Testis (tissue), 3 donors: Measurements from ENCODE around the gene CACNA1S. TPM values are rescaled to one million over a fixed set of nuclear protein-coding genes. Genes with fewer than 3 reads are reported as not detected.

ENCODE experiments used
- DNase-seq: peaks from one replicate; pipeline ENCODE4 v3.0.0-alpha.2; 2019
- H3K27ac ChIP-seq, 2 donors: fragments of 200-600 bp; sonication (generic); one replicate each; pipeline ENCODE4 v1.5.1; 2019
- H3K27me3 ChIP-seq: fragments of 200-600 bp; sonication (generic); one replicate; pipeline ENCODE4 v1.5.1; 2019
- H3K36me3 ChIP-seq: fragments of 200-600 bp; sonication (generic); one replicate; pipeline ENCODE4 v1.5.1; 2017; ENCODE audit warnings: low read depth; ENCODE audit errors: missing control alignments
- H3K4me1 ChIP-seq: fragments of 200-600 bp; sonication (generic); one replicate; pipeline ENCODE4 v1.5.1; 2019
- H3K4me3 ChIP-seq, 2 donors: fragments of 200-600 bp; sonication (generic); one replicate each; pipeline ENCODE4 v1.5.1; 2017 to 2019
- H3K9me3 ChIP-seq: fragments of 200-600 bp; sonication (generic); one replicate; pipeline ENCODE4 v1.5.1; 2017
- POLR2A ChIP-seq: fragments of 450-650 bp; IDR thresholded peaks from one replicate; pipeline ENCODE4 v1.6.1; 2017; ENCODE audit warnings: antibody characterized with exemption, mild to moderate bottlenecking, moderate library complexity
- WGBS, 2 donors: methylation state at CpG; one replicate each; pipeline ENCODE4 v1.1.5; 2018; 5-methylcytosine and 5-hydroxymethylcytosine counted together
- intact Hi-C: fragments of 100-400 bp; cut with DNase I; formaldehyde crosslinking; loops from one replicate; pipeline ENCODE4 v1.15.1; 2023; ENCODE audit warnings: low total_unique reads
- polyA plus RNA-seq: library from polyadenylated mRNA; stranded (reverse); fragments of 350-450 nt; fragmentation: Illumina TruSeq; extraction: RNeasy Lipid Tissue Mini Kit (QIAGEN cat#74804); gene quantifications from one replicate; pipeline ENCODE4 v1.2.3, GENCODE V29; 2014; ENCODE audit warnings: low read depth, low replicate concordance; ENCODE audit not compliant: insufficient read depth
- total RNA-seq, 2 donors: library from RNA; depleted of rRNA; stranded (reverse); fragments of >200 nt; gene quantifications; one replicate each; pipeline ENCODE4 v1.2.3, GENCODE V29; 2016
- TF ChIP-seq, protein P1 (sequence below), 3 experiments: fragments of 450-650 bp in 2 of 3; fragments of 200-600 bp in 1 of 3; sonication (generic) in 1 of 3; IDR thresholded peaks; one replicate each; pipeline ENCODE4 v1.5.1; 2016 to 2019; ENCODE audit warnings: antibody characterized with exemption in 3 of 3, mild to moderate bottlenecking in 2 of 3, moderate library complexity in 1 of 3

Gene CACNA1S
- total and polyA plus RNA-seq, 3 donors from 2014 or later, result 0.08 to 0.87 (median 0.12) TPM

DNA sequence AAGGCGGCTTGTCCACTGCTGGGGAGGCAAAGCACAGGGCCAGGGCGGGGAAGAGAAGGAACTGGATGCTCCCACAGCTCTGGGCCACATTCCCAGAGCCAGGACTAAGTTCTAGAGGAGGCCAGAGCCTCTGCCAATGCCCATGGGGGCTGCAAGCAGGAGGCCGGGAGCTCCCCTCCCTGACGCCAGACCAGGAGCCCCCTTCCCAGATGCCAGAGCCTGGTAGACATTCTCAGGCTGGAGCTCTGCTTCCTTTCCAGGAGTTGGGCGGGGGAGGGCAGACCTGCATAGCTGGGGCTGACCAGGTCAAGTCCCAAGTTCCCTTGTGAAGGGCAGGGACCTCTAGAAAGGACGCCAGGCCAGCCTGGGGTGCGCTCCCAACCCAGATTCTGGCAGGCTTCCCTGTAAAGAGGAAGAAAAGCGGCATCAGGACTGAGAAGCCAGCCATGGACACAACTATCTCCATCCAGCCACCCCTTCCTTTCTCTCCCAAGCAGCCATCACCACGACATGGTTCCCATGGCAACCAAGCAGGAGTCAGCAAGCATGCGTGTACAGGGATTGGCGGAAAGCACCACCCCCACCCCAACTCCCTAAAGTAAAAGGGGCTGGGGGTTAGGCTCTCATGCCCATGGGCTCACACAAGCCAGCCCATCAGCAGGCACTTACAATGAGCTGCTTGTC, 102.1 kb downstream of the CACNA1S start:
- Histone ChIP-seq H3K27ac (no peak overlapping the region), H3K4me1 (peaks cover 11% of the 10 kb centered on the region)
- no peak for TF ChIP-seq POLR2A
- TF ChIP-seq, protein P1, sequence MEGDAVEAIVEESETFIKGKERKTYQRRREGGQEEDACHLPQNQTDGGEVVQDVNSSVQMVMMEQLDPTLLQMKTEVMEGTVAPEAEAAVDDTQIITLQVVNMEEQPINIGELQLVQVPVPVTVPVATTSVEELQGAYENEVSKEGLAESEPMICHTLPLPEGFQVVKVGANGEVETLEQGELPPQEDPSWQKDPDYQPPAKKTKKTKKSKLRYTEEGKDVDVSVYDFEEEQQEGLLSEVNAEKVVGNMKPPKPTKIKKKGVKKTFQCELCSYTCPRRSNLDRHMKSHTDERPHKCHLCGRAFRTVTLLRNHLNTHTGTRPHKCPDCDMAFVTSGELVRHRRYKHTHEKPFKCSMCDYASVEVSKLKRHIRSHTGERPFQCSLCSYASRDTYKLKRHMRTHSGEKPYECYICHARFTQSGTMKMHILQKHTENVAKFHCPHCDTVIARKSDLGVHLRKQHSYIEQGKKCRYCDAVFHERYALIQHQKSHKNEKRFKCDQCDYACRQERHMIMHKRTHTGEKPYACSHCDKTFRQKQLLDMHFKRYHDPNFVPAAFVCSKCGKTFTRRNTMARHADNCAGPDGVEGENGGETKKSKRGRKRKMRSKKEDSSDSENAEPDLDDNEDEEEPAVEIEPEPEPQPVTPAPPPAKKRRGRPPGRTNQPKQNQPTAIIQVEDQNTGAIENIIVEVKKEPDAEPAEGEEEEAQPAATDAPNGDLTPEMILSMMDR (IDR thresholded peaks at IDR 0.05), result no peak

DNA sequence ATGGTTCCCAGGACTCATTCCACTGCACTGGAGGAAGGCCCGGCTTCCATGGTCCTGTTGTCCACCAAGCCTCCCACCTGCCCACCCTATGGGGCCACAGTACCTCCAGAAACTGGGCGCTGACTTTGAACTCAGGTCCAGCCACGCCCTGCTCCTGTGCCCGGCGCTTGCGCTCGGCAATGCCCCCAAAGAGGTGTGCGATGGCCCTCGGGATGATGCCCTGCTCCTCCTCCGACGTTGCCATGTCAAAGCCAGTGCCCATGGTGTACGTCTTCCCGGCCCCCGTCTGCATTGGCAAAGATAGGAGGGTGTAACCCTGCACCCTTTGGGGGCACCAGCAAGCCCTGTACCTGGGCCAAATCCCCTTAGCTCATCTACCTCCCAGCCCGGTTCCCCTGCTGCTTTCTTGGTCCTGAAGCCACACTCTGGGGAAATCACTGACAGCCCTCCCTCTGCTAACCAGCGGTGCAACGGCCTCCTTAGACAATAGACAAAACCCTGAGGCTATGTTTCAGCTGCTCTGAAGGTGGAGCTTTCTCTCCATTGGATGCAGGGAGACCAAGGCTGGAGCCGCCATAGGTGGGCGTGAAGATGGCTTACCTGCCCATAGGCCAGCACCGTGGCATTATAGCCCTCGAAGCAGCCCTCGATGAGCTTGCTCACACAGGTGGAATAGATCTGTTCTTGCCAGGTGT, 103.4 kb downstream of the CACNA1S start:
- TF ChIP-seq POLR2A, result no peak
- TF ChIP-seq, protein P1 (IDR thresholded peaks at IDR 0.05), result no peak
- 91 to 95% methylated on average over 9 to 22 of the region's 22 CpGs for WGBS, 2 donors
- Histone ChIP-seq H3K4me1 (peaks cover 3% of the 10 kb centered on the region), H3K4me3 (no peak overlapping the region), H3K27me3 (no peaks in the 10 kb centered on the region), H3K27ac (no peak overlapping the region), H3K36me3 (no peaks in the 10 kb centered on the region), H3K9me3 (no peaks in the 10 kb centered on the region)
- DNase-seq, result no peak
- intact Hi-C loops, result no loop called here

More for the DNA sequence above, 102.1 kb downstream of the CACNA1S start:
- Histone ChIP-seq H3K36me3 (no peaks in the 10 kb centered on the region), H3K27me3 (no peaks in the 10 kb centered on the region), H3K9me3 (no peaks in the 10 kb centered on the region), H3K4me3 (no peak overlapping the region)
- intact Hi-C loops, result no loop called here
- DNase-seq, result no peak
- WGBS, 2 donors, result 76 to 81% methylated on average over 9 to 11 of the region's 11 CpGs

DNA sequence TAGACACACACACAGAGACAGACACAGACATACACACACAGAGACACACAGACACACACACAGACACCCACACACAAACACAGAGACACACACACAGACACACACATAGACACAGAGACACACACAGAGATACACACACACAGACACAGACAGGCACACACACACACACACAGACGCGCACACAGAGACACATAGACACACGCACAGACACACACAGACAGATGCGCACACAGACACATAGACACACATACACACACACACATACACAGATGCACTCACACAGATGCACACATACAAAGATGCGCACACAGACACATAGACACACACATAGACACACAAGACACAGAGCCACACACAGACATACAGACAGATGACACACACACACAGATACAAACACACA, 104.7 kb downstream of the CACNA1S start:
- Histone ChIP-seq H3K4me1 (no peaks in the 10 kb centered on the region), H3K27ac (no peak overlapping the region), H3K36me3 (no peaks in the 10 kb centered on the region), H3K9me3 (no peaks in the 10 kb centered on the region), H3K4me3 (no peak overlapping the region), H3K27me3 (no peaks in the 10 kb centered on the region)
- intact Hi-C loops, result no loop called here
- DNase-seq, result no peak
- 93 to 99% methylated on average over 5 of the region's 5 CpGs for WGBS, 2 donors
- TF ChIP-seq, protein P1 (IDR thresholded peaks at IDR 0.05), result no peak
- no peak for TF ChIP-seq POLR2A

DNA sequence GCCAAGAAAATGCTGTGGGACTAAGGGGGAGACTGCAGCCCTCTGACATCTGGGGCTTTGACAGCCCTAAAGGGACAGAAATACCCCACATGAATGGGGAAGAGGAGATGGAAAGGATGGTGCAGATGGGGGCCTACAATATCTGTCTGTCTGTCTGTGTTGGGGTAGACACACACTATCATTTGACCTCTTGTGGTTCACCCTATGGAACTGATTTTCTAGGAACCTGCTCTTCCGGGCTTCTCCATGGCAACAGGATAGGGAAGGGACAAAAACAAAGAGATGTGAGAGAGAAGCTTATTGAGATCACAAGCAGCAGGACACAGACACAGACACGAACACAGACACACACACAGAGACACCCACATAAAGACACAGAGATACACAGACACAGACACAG, 105.8 kb downstream of the CACNA1S start:
- Histone ChIP-seq H3K4me1 (no peaks in the 10 kb centered on the region), H3K36me3 (no peaks in the 10 kb centered on the region), H3K27me3 (no peaks in the 10 kb centered on the region), H3K27ac (no peak overlapping the region), H3K9me3 (no peaks in the 10 kb centered on the region), H3K4me3 (no peak overlapping the region)
- intact Hi-C loops, result no loop called here
- WGBS, 2 donors, result 80 to 83% methylated on average over 2 of the region's 2 CpGs
- TF ChIP-seq, protein P1 (IDR thresholded peaks at IDR 0.05), result no peak
- no peak for TF ChIP-seq POLR2A
- no peak for DNase-seq
